ENCODE measurements around the gene SHB. TPM values are rescaled to one million over a fixed set of nuclear protein-coding genes. Genes with fewer than 3 reads are reported as not detected.

The SHB gene
- total RNA-seq, 2 experiments from 2014 or later: 2.8 to 3.2 TPM

GRCh38 chr9:37964740-37965081, 104.3 kb downstream of the SHB start:
- Mint-ChIP-seq H3K4me3 (no peak overlapping the region), H3K36me3 (ENCODE audit: low read depth) (no peaks in the 10 kb centered on the region), H3K27ac (no peak overlapping the region), H3K9me3 (no peaks in the 10 kb centered on the region), H3K4me1 (ENCODE audit: low read depth) (peaks cover 17% of the 10 kb centered on the region), H3K27me3 (no peaks in the 10 kb centered on the region)
- intact Hi-C loops (cut with micrococcal nuclease): no loop called here
- no peak for DNase-seq
- ChIA-PET POLR2A (no interaction called here), CTCF (no interaction called here)
- TF ChIP-seq, protein P1, sequence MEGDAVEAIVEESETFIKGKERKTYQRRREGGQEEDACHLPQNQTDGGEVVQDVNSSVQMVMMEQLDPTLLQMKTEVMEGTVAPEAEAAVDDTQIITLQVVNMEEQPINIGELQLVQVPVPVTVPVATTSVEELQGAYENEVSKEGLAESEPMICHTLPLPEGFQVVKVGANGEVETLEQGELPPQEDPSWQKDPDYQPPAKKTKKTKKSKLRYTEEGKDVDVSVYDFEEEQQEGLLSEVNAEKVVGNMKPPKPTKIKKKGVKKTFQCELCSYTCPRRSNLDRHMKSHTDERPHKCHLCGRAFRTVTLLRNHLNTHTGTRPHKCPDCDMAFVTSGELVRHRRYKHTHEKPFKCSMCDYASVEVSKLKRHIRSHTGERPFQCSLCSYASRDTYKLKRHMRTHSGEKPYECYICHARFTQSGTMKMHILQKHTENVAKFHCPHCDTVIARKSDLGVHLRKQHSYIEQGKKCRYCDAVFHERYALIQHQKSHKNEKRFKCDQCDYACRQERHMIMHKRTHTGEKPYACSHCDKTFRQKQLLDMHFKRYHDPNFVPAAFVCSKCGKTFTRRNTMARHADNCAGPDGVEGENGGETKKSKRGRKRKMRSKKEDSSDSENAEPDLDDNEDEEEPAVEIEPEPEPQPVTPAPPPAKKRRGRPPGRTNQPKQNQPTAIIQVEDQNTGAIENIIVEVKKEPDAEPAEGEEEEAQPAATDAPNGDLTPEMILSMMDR (IDR thresholded peaks at IDR 0.05): no peak
- ATAC-seq: no peak

GRCh38 chr9:37963936-37964739, 104.9 kb downstream of the SHB start:
- TF ChIP-seq, protein P1 (IDR thresholded peaks at IDR 0.05): no peak
- no peak for DNase-seq
- Mint-ChIP-seq H3K27me3 (no peaks in the 10 kb centered on the region), H3K4me1 (ENCODE audit: low read depth) (peaks cover 17% of the 10 kb centered on the region), H3K36me3 (ENCODE audit: low read depth) (no peaks in the 10 kb centered on the region), H3K9me3 (no peaks in the 10 kb centered on the region), H3K4me3 (no peak overlapping the region), H3K27ac (no peak overlapping the region)
- peak; percentile 56 for ATAC-seq
- intact Hi-C loops (cut with micrococcal nuclease): no loop called here
- POLR2A ChIA-PET: no interaction called here
- CTCF ChIA-PET: no interaction called here

DNA sequence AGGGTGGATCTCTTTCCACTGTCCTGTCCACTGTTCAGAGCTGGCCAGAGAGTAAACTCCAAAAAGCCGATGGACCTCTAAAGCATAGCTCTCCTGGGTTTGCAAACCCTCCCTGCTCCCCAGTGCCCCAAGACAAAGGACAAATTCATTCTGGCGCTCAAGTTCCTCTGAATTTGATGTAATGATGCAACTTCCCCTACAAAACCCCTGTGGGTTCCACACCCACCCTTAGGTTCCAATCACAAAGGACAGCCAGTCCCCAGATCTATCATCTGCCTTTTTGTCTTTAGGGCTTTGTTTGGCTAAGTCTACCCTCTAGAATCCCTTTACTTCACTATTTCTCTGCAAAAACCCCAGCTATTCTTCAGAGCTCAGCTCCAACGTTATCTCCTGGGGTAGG, 107.7 kb downstream of the SHB start:
- Mint-ChIP-seq H3K27me3 (no peaks in the 10 kb centered on the region), H3K4me3 (no peak overlapping the region), H3K27ac (peak overlapping the region; percentile 47)

GRCh38 chr9:37960631-37961030, 108.4 kb downstream of the SHB start:
- no peak for ATAC-seq
- Mint-ChIP-seq H3K4me1 (ENCODE audit: low read depth) (peaks cover 12% of the 10 kb centered on the region), H3K27ac (no peak overlapping the region), H3K9me3 (no peaks in the 10 kb centered on the region), H3K36me3 (ENCODE audit: low read depth) (no peaks in the 10 kb centered on the region), H3K27me3 (no peaks in the 10 kb centered on the region), H3K4me3 (no peak overlapping the region)
- POLR2A ChIA-PET: no interaction called here
- CTCF ChIA-PET: interaction anchor here (1.6 kb wide), 1 partner anchor 47 kb away, joined by 6 read pairs; no protein-coding TSS in a partner anchor
- intact Hi-C loops (cut with micrococcal nuclease): no loop called here
- TF ChIP-seq, protein P1 (IDR thresholded peaks at IDR 0.05): no peak
- DNase-seq: no peak

More for the DNA sequence above, 107.7 kb downstream of the SHB start:
- CTCF ChIA-PET: interaction anchor here (1.6 kb wide), 1 partner anchor 48 kb away, joined by 6 read pairs; no protein-coding TSS in a partner anchor
- TF ChIP-seq, protein P1 (IDR thresholded peaks at IDR 0.05): no peak
- no peaks in the 10 kb centered on the region for H3K9me3 Mint-ChIP-seq
- H3K36me3 Mint-ChIP-seq (ENCODE audit: low read depth): no peaks in the 10 kb centered on the region
- peaks cover 17% of the 10 kb centered on the region for H3K4me1 Mint-ChIP-seq (ENCODE audit: low read depth)
- POLR2A ChIA-PET: interaction anchor here (1.0 kb wide), 1 partner anchor 25 kb away, joined by 3 read pairs; no protein-coding TSS in a partner anchor
- intact Hi-C loops (cut with micrococcal nuclease): no loop called here
- DNase-seq (peak; percentile 16), ATAC-seq (peak; percentile 48)

GRCh38 chr9:37959976-37960375, 109.1 kb downstream of the SHB start:
- peaks cover 12% of the 10 kb centered on the region for H3K4me1 Mint-ChIP-seq (ENCODE audit: low read depth)
- CTCF ChIA-PET: no interaction called here
- no peak overlapping the region for H3K4me3 Mint-ChIP-seq
- H3K36me3 Mint-ChIP-seq (ENCODE audit: low read depth): no peaks in the 10 kb centered on the region
- H3K27ac Mint-ChIP-seq: no peak overlapping the region
- no peak for ATAC-seq
- POLR2A ChIA-PET: no interaction called here
- DNase-seq: no peak
- intact Hi-C loops (cut with micrococcal nuclease): loop anchor here (1.0 kb wide), 1 partner anchor 7 kb away; no protein-coding TSS in a partner anchor
- no peaks in the 10 kb centered on the region for H3K27me3 Mint-ChIP-seq
- TF ChIP-seq, protein P1 (IDR thresholded peaks at IDR 0.05): no peak
- no peaks in the 10 kb centered on the region for H3K9me3 Mint-ChIP-seq
